HG02763 (cell line): ENCODE results near the gene COX7B.
"Not testable (repeated sequence)": the region's sequence is repeated elsewhere in the genome, so short reads cannot be mapped to it uniquely, and the experiment has no call there.

Experiments
- ATAC-seq: cut with Tn5 transposase; IDR thresholded peaks from one replicate; pipeline ENCODE4 v1.9.1; 2021; ENCODE audit warnings: mild to moderate bottlenecking, moderate library complexity; ENCODE audit not compliant: unreplicated experiment

COX7B gene, protein sequence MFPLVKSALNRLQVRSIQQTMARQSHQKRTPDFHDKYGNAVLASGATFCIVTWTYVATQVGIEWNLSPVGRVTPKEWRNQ

DNA sequence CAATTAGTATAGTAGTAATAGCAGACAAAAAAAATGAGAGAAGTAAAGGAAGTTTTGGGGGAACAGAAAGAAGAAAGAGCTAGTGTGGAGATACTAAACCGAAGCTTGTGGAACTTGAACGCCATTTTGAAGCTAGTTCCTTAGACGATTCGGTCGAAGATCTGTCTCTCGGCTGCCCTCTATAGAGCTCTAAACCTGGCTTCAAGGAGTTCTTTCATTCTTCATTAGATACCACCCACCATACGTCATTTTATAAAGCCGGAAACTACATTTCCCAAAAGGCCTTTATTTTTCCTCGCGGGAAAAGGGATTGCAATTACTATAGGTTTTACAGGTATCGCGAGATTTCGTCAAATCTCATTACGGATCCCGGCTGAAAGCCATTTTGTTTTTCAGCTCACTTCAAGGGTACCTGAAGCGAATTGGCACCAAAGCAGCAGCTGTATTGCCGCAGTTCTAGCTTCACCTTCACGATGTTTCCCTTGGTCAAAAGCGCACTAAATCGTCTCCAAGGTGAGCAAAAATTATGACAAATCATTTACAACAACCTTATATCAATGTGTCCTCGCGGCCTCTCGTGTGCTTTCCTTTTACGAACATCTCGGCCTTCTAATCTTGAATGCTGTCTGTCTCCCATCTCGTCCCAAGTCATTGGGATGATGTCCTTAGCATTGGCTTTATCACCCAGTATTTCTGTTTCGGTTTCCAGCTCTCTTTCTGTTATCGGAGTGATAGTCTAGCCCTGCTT is at the start of gene COX7B:
Gene COX7B, plus strand, starts transcription at position 388 of the 748 bp plus-strand sequence. Its CDS starts 86 bp downstream, at position 474.
- peak; percentile 59 for ATAC-seq

DNA sequence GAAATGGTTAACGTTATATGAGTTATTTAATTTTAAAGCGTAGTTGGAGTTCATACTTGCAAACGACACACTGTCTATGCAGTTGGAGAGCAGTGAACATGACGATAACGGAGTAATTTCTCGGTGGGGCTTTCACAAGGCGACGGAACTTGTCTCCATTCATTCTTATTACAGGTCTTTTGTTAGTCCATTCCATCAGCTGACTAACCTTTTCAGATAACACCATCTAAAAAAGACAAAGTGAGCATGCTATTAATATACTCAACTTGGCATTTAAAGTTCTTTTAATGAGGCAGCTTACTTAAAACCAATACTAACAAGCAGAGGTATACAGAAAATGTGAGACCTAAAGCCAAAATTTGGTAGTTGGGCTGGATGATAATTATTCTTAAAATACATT is 23.9 kb upstream of the COX7B start:
- ATAC-seq = no peak

DNA sequence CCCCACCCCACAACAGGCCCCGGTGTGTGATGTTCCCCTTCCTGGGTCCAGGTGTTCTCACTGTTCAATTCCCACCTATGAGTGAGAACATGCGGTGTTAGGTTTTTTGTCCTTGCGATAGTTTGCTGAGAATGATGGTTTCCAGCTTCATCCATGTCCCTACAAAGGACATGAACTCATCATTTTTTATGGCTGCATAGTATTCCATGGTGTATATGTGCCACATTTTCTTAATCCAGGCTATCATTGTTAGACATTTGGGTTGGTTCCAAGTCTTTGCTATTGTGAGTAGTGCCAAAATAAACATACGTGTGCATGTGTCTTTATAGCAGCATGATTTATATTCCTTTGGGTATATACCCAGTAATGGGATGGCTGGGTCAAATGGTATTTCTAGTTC is 17.9 kb upstream of the COX7B start:
- ATAC-seq = not testable (repeated sequence)

DNA sequence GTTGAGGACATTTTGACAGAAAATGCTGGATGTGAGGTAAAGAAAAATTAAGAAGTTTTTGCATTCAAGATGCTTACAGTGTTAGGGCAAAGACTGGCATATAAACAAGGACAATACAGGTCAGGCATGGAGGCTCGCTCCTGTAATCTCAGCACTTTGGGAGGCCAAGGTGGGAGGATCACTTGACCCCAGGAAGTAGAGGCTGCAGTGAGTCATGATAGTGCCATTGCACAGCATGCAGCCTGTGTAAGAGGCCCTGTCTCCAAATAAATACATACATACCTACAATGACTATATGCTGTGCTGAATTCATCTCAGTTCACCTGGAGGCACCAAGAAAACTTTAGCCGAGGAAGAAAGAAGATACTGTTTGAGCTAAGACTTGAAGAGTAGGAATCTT is 6.4 kb upstream of the COX7B start:
- ATAC-seq = no peak

DNA sequence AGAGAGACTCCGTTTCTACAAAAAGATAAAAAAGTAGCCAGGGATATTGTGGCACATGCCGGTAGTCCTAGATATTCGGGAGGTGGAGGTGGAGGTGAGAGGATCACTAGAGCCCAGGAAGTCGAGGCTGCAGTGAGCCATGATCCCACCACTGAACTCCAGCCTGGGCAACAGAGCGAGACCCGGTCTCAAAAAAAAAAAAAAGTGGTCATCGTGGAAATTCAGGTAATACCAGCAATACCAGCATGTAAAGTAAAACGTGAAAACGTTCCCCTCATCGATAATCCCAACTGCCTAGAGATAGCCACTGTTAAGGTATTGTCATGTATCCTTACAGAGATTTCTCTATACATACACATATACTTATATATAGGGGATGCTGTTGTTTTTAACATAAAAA is 5.6 kb upstream of the COX7B start:
- no peak for ATAC-seq

DNA sequence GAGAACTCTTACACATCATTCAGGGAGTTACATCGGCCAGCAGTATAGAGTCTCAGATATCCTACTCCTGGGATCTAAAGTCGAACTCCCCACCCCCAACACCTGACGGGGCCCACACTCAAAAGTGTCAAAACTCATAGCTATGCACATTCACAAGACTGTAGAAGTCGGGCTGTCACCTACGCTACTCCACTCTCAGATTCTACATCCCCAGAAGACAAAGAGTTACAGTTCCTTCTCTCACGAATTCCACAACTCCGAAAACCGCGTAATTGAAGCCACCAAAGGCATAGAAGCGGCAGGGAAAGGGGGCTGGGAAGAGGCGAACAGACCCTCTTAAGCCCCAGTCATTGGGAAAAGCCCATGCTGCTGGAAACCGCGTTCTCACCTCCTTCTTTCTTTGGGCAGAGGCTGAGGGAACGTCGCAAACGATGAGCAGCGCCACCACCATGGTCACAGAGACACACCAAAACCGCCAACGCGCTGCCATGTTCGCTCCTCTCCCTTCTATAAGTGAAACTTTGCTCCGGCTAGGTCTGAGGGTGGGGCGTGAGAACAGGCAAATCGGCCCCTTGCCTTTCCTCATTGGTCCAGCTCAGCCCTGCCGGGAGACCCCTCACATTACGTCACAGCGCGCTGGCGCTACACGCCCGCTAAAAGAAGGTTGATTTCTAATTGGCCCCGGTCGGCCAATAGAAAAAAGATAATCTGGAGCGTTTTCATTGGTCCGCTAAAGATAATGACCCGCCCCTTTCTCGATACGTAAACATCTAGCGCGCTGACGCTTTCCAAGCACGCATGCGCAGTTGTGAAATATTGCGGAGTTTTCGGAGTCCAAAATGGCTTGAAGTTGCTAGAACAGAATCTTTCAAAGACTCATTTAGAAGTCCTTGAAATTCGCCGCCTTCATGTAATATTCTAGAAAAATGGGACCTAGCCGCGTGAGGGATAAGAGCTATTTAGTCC is 4.1 kb upstream of the COX7B start, which contains the start of gene MAGT1:
Gene MAGT1, minus strand, starts transcription at position 515 of the 966 bp plus-strand sequence. Its CDS starts 25 bp downstream, at position 490.
- ATAC-seq = peak; percentile 93

DNA sequence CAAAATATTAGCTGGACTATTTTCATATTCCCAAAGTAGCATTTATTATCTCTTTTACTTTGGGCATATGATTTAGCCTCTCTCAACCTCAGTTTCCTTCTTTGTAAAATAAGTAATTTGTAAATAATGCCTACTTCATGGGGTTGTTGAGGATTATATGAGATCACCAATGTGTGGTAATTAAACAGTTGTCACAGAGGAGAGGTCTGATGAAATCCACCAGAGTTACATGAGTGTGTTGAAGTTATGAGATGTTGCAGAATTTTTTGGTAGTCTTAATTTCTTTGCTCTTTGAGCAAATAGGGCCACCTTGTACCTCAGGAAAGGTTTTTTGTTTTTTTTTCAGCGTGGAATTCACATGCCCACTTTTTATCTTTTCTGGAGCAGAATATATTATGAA is 1.4 kb downstream of the COX7B start:
- no peak for ATAC-seq

DNA sequence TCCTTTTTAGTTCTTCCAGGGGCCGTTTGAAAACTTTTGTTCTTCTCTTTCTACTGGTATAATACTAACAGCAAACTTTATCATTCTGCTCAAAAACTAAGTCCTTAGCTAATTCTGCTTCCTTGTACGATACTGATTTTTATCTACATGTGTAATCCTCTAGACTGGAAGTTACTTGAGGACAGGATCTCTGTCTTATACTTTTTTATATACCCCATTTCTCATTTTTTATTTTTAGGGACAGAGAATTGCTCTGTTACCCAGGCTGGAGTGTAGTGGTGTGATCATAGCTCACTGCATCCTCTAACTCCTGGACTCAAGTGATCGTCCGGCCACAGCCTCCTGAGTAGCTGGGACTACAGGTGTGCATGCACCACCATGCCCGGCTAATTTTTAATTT is 2.2 kb downstream of the COX7B start:
- no peak for ATAC-seq

DNA sequence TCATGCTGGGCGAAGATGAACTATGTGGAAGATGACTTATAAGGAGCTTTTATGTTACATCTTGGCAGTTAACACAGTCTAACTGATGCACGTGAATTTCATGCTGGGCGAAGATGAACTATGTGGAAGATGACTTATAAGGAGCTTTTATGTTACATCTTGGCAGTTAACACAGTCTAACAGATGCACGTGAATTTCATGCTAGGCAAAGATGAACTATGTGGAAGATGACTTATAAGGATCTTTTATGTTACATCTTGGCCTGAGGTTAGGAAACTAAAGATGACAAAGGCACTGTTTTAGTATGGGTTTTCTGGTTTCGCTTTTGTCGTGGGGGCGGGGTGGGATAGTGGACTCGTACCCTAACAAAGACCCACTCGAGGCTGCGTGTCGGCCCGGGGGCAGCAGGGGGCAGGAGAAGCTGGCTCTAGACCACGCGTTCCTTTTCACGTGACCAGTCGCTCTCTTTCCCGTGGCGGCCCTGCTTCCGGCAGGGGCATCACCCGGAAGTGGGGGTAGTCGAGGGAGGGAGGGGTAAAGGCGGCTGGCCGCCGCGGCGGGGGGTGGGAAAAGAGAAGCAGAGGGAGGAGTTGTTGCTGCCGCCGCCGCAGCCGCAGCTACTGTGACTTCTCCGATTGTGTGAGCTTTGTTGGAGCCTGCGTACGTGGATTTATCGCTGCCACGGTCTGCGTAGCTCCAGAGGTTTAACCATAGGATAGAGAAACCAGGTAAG is 11.0 kb downstream of the COX7B start, which contains the start of gene ATP7A:
Gene ATP7A, plus strand, starts transcription at position 586 of the 733 bp plus-strand sequence. CDS start 60,949 bp downstream, outside the sequence.
- ATAC-seq = peak; percentile 95

DNA sequence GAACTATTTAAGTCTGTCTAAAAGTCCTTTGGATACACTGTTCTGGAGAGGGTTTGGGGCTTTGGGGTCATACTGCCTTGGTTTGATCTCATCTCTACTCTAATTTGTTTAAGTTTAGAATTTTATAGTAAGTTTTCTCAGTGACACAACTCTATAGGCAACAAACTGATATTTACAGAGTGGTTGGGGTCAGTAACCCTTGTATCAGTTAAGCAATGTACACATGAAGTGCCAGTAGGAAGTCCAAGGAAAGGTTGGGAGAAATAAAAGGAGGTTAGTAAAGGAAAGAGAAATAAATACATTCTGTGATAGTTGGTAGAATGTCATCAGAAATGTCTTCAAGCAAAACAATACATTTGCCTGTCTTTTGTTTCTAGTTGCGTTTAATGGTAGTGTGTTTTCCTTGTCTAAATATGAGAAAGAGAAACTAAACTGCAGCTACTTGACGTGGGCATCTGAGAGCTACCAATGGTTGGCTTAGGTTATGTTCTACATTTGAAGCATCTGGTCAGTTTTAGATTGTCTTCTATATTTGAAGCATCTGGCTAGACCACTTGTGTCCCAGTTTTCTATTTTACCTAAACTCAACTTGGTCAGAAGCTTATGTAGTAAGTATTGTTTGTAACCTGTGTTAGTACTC is 18.1 kb downstream of the COX7B start:
- peak; percentile 64 for ATAC-seq

DNA sequence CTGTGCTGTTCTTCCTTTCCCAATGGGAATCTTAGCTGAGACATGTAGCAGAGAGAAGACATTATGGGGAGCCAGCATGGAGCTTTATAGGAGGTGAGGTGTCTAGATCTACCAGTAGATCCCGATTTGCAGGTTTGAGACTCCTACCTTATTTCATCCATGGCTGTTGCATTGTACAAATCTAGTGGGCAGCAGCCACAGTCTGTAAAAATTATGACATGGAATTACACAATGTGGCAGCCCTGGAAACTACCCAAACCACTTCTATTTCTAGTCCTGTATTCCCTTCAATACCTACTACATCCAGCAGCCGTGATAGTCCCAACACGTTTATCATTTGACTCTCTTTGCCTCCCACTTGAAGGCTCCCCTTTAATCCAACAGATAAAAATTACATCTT is 19.3 kb downstream of the COX7B start:
- no peak for ATAC-seq

DNA sequence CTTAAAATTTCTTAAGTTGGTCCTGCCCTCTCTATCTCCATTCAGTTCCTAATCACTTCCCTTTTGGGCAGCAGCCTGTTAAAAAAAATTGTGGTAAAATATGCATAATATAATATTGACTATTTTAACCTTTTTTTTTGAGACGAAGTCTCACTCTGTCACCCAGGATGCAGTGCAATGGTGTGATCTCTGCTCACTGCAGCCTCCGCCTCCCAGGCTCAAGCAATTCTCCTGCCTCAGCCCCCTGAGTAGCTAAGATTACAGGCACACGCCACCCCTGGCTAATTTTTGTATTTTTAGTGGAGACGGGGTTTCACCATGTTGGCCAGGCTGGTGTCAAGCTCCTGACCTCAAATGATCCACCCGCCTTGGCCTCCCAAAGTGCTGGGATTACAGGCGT is 20.1 kb downstream of the COX7B start:
- ATAC-seq = not testable (repeated sequence)

DNA sequence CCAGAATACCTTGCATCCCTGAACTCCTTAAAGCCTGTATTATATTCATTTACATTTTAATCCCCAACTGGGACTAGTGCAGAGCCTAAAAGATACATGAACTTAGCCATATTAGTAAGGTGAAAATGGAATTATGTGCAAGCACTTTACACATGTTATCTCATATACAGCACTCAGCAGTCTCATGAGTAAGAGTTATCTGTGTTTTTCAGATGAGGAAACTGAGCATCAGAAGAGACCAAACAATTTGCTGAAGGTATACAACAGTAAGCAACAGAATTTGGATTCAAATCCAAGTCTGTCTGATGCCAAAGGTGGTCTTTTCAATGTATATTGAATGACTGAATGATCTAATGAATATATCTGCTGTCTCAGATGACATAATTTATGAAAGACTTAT is 23.5 kb downstream of the COX7B start:
- ATAC-seq = no peak

DNA sequence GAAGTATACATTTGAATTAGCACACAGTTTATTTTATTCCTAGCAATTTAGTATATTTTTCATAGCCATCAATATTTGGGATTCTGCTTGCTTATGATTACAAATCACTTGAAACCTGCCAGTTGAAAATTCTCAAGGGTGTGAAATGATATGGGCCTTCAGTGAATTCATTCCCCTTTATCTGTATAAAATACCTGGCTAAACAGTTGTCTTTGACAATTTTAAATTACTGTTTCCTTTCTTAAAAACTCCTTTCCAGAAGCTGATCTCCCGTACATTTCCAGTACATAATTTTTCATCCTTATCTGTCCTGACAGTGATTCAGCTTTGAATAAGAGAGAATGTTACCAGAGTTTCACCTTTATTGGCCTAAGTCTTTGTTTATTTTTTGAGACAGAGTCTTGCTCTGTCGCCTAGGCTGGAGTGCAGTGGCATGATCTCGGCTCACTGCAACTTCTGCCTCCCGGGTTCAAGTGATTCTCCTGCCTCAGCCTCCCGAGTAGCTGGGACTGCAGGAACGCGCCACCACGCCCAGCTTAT is 25.1 kb downstream of the COX7B start:
- ATAC-seq = no peak

DNA sequence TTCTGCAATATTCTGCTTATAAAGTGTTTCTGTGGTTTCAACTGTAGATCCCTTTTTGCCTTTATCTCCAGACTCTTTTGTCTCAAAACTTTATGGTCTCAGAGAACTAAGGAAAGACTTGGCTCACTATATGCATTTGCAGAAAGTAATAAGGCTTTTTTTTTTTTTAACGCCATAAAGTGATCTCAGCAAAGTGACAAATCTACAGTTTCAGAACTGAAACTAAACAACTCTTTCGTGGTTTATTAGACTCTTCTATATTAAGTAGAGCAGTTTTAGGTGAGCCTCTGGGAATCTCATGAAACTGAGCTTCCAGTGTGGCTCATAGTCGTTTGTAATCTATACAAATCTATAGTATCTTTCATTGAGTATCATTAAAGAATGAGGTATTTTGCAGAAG is 26.5 kb downstream of the COX7B start:
- ATAC-seq = no peak

DNA sequence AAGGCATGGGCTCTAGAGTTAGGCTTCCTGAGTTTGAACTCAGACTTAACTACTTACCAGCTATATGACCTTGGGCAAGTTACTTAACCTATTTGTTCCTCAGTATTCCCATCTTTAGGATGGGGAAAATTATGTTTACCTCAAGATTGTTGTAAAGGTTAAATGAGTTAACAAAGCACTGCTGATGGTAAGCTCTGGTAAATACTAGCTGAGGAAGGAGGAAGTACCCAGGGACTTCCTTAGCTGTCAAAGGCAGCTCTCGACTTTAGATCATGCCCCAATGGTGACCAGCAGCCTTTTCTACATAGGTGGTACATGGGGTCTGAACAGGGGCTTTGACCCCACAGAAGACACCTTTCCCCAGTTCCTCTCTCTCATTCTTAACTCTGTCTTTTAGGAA is 31.3 kb downstream of the COX7B start:
- no peak for ATAC-seq

DNA sequence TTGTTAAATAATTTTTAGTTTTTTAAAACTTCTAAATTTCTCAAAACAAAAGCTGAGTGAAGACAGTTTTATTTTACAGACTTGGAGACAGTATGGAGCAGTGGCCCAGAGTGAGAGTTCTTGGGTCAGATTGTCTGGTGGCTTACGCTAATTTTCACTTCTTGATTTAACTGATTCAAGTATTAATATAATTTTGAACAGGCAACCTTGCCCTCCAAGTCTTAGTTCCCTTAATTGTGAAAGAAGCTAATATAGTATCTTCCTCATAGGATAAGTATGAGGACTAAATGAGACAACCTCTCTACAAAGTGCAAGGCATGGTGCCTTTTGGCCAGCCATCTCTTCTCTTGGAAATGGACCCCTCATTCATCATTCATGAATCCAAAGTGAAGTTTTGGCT is 36.6 kb downstream of the COX7B start:
- no peak for ATAC-seq

DNA sequence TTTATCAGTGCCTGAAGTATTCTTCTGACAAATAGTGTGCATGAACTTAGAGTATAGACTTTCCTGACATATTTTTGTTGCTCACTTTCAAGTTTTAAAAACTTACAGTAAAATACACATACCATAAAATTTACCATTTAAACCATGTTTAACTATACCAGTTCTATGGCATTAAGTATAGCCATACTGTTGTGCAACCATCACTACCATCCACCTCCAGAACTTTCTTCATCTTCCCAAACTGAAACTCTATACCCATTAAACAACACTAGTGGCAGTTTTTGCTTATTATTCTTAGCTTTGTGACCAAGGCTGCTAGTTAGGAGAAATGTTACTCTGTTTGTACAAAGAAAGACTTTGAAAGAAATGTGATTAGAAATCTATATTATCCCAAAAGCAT is 37.0 kb downstream of the COX7B start:
- no peak for ATAC-seq

DNA sequence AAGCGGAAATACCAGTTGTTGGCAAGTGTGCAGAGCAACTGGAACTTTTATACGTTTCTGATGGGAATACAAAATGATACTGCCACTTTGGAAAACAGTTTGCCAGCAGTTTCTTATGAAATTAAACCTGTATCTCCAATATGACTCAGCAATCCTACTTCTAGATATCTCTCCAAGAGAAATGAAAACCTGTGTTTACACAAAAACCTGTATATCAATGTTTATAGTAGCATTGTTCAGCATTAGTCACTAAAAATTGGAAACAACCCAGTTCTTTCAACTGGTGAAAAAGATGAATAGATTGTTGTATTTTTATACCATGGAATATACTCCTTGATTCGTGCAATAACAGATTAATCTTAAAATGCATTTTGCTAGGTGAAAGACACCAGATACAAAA is 38.0 kb downstream of the COX7B start:
- ATAC-seq = no peak

DNA sequence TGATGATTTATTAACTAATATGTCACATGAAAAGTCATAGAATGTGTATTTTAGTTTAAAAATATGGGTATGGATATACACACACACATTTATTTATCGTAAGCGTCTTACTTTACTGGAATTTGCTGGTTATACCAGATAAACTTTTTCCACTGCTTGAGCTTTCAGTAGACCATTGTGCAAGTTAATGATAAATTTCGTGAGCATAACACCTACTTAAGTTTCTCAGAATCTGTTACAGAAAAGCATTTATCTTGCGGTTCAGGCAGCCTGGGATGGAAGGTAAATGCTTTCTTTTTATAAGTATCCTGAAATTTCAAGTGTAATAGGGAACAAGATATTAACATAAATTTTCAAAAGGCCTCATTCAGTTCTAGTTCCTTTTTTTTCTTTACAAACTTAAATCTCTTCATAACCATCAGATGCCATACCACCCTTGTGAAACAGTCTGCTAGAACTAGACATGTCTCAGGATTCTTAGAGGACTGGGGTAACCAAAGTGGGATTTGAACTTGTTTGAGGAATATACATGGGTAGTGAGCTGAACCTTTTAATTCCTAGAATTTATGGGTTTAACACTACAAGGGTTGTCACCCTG is 38.9 kb downstream of the COX7B start:
- ATAC-seq = no peak
